Measurements from ENCODE around the gene SRPK1. TPM values are rescaled to one million over a fixed set of nuclear protein-coding genes. Genes with fewer than 3 reads are reported as not detected.

The SRPK1 gene
- total RNA-seq, 2 experiments from 2014 or later, result 88.2 to 101 TPM

GRCh38 chr6:35811699-35811995 lies 109.3 kb downstream of the SRPK1 start:
- peaks cover 1% of the 10 kb centered on the region for H3K27me3 Mint-ChIP-seq
- no peaks in the 10 kb centered on the region for H3K36me3 Mint-ChIP-seq
- ATAC-seq (no peak), DNase-seq (no peak)
- no peak overlapping the region for H3K27ac Mint-ChIP-seq
- no peak overlapping the region for H3K4me3 Mint-ChIP-seq
- peaks cover 10% of the 10 kb centered on the region for H3K4me1 Mint-ChIP-seq
- no peaks in the 10 kb centered on the region for H3K9me3 Mint-ChIP-seq (ENCODE audit: low read depth)
- CTCF ChIA-PET, result no interaction called here

GRCh38 chr6:35810971-35811698 lies 109.8 kb downstream of the SRPK1 start:
- Mint-ChIP-seq H3K27me3 (peaks cover 4% of the 10 kb centered on the region), H3K36me3 (no peaks in the 10 kb centered on the region), H3K4me1 (peaks cover 10% of the 10 kb centered on the region), H3K4me3 (no peak overlapping the region), H3K9me3 (ENCODE audit: low read depth) (no peaks in the 10 kb centered on the region), H3K27ac (peak overlapping the region; percentile 55)
- DNase-seq (no peak), ATAC-seq (peak; percentile 72)
- CTCF ChIA-PET, result no interaction called here

- Mint-ChIP-seq H3K27me3 (peaks cover 4% of the 10 kb centered on the region), H3K9me3 (ENCODE audit: low read depth) (no peaks in the 10 kb centered on the region), H3K4me3 (no peak overlapping the region), H3K36me3 (no peaks in the 10 kb centered on the region), H3K4me1 (peaks cover 10% of the 10 kb centered on the region), H3K27ac (no peak overlapping the region)
- ATAC-seq (no peak), DNase-seq (no peak)
- CTCF ChIA-PET, result no interaction called here
Observed at GRCh38 chr6:35809809-35810208, 111.1 kb downstream of the SRPK1 start.

GRCh38 chr6:35808688-35809087 lies 112.2 kb downstream of the SRPK1 start:
- DNase-seq (no peak), ATAC-seq (no peak)
- Mint-ChIP-seq H3K27me3 (peaks cover 4% of the 10 kb centered on the region), H3K4me1 (peaks cover 11% of the 10 kb centered on the region), H3K9me3 (ENCODE audit: low read depth) (no peaks in the 10 kb centered on the region), H3K36me3 (no peaks in the 10 kb centered on the region), H3K4me3 (no peak overlapping the region), H3K27ac (no peak overlapping the region)
- CTCF ChIA-PET, result no interaction called here

- H3K9me3 Mint-ChIP-seq (ENCODE audit: low read depth), result no peaks in the 10 kb centered on the region
- DNase-seq, result peak; percentile 59
- ATAC-seq, result peak; percentile 89
- H3K36me3 Mint-ChIP-seq, result no peaks in the 10 kb centered on the region
- CTCF ChIA-PET, result no interaction called here
- H3K27me3 Mint-ChIP-seq, result peaks cover 4% of the 10 kb centered on the region
- no peak within 1 kb of the TSS for H3K4me3 Mint-ChIP-seq
- H3K4me1 Mint-ChIP-seq, result peaks cover 2% of the 10 kb centered on the region
- no peak within 1 kb of the TSS for H3K27ac Mint-ChIP-seq
Observed at GRCh38 chr6:35804996-35805736, 115.7 kb downstream of the SRPK1 start, which contains the start of gene LHFPL5. Gene LHFPL5, plus strand, starts transcription at chr6:35805352. Its CDS starts 319 bp downstream, at chr6:35805671.

- Mint-ChIP-seq H3K27ac (no peak overlapping the region), H3K9me3 (ENCODE audit: low read depth) (no peaks in the 10 kb centered on the region), H3K4me3 (no peak overlapping the region), H3K36me3 (no peaks in the 10 kb centered on the region), H3K27me3 (no peaks in the 10 kb centered on the region), H3K4me1 (peaks cover 2% of the 10 kb centered on the region)
- CTCF ChIA-PET, result interaction anchor here (1.3 kb wide), 1 partner anchor 13 kb away, joined by 4 read pairs; no protein-coding TSS in a partner anchor
- no peak for DNase-seq
- ATAC-seq, result no peak
Observed at GRCh38 chr6:35801148-35801547, 119.8 kb downstream of the SRPK1 start.

GRCh38 chr6:35798706-35799105 lies 122.2 kb downstream of the SRPK1 start:
- H3K27me3 Mint-ChIP-seq, result no peaks in the 10 kb centered on the region
- no peak for DNase-seq
- H3K36me3 Mint-ChIP-seq, result no peaks in the 10 kb centered on the region
- no peak overlapping the region for H3K27ac Mint-ChIP-seq
- CTCF ChIA-PET, result no interaction called here
- no peak for ATAC-seq
- no peaks in the 10 kb centered on the region for H3K9me3 Mint-ChIP-seq (ENCODE audit: low read depth)
- no peak overlapping the region for H3K4me3 Mint-ChIP-seq
- H3K4me1 Mint-ChIP-seq, result no peaks in the 10 kb centered on the region

GRCh38 chr6:35797837-35798526 lies 122.9 kb downstream of the SRPK1 start:
- Mint-ChIP-seq H3K4me3 (no peak overlapping the region), H3K9me3 (ENCODE audit: low read depth) (no peaks in the 10 kb centered on the region), H3K4me1 (no peaks in the 10 kb centered on the region), H3K27ac (no peak overlapping the region), H3K36me3 (no peaks in the 10 kb centered on the region), H3K27me3 (peaks cover 1% of the 10 kb centered on the region)
- ATAC-seq, result no peak
- CTCF ChIA-PET, result interaction anchor here (1.4 kb wide), 1 partner anchor 246 kb away, joined by 3 read pairs; no protein-coding TSS in a partner anchor
- DNase-seq, result no peak

GRCh38 chr6:35796236-35796635 lies 124.7 kb downstream of the SRPK1 start:
- CTCF ChIA-PET, result no interaction called here

GRCh38 chr6:35795453-35796071 lies 125.3 kb downstream of the SRPK1 start:
- H3K36me3 Mint-ChIP-seq, result no peaks in the 10 kb centered on the region
- H3K4me3 Mint-ChIP-seq, result no peak overlapping the region
- no peaks in the 10 kb centered on the region for H3K9me3 Mint-ChIP-seq (ENCODE audit: low read depth)
- CTCF ChIA-PET, result no interaction called here
- H3K27me3 Mint-ChIP-seq, result peaks cover 7% of the 10 kb centered on the region
- no peaks in the 10 kb centered on the region for H3K4me1 Mint-ChIP-seq
- DNase-seq (no peak), ATAC-seq (no peak)
- H3K27ac Mint-ChIP-seq, result no peak overlapping the region

More at GRCh38 chr6:35796236-35796635, 124.7 kb downstream of the SRPK1 start:
- Mint-ChIP-seq H3K36me3 (no peaks in the 10 kb centered on the region), H3K4me3 (no peak overlapping the region), H3K9me3 (ENCODE audit: low read depth) (no peaks in the 10 kb centered on the region), H3K4me1 (no peaks in the 10 kb centered on the region), H3K27me3 (peaks cover 5% of the 10 kb centered on the region), H3K27ac (no peak overlapping the region)
- DNase-seq, result no peak
- no peak for ATAC-seq

- Mint-ChIP-seq H3K4me1 (no peaks in the 10 kb centered on the region), H3K9me3 (ENCODE audit: low read depth) (no peaks in the 10 kb centered on the region), H3K36me3 (no peaks in the 10 kb centered on the region), H3K27ac (no peak overlapping the region), H3K27me3 (peaks cover 11% of the 10 kb centered on the region), H3K4me3 (no peak overlapping the region)
- CTCF ChIA-PET, result interaction anchor here (0.5 to 1.1 kb wide), 3 partner anchors 40 to 697 kb away, joined by 3 to 4 read pairs (median 3); no protein-coding TSS in a partner anchor
- DNase-seq (no peak), ATAC-seq (no peak)
Observed at GRCh38 chr6:35794536-35795452, 126.1 kb downstream of the SRPK1 start.

GRCh38 chr6:35790683-35791082 lies 130.2 kb downstream of the SRPK1 start:
- H3K27me3 Mint-ChIP-seq, result peaks cover 44% of the 10 kb centered on the region
- DNase-seq (no peak), ATAC-seq (no peak)
- no peak overlapping the region for H3K27ac Mint-ChIP-seq
- H3K36me3 Mint-ChIP-seq, result no peaks in the 10 kb centered on the region
- no peaks in the 10 kb centered on the region for H3K9me3 Mint-ChIP-seq (ENCODE audit: low read depth)
- CTCF ChIA-PET, result no interaction called here
- no peak overlapping the region for H3K4me3 Mint-ChIP-seq
- no peaks in the 10 kb centered on the region for H3K4me1 Mint-ChIP-seq
